IMR-90 (cell line): ENCODE measurements around the gene VWA7. TPM values are rescaled to one million over a fixed set of nuclear protein-coding genes. Genes with fewer than 3 reads are reported as not detected.

Experiments used
- microRNA-seq, 2 experiments: library from miRNA; stranded (forward) in 1 of 2; unstranded in 1 of 2; fragments of 10-50 nt in 1 of 2; fragments of <30 nt in 1 of 2; gene quantifications in 1 of 2; microRNA quantifications in 1 of 2; one replicate each; pipeline versions ENCODE3 to v1.1.0; 2013 to 2020; ENCODE audit not compliant: insufficient read depth in 1 of 2, insufficient read length in 1 of 2, unreplicated experiment in 1 of 2
- polyA plus RNA-seq, 3 experiments: library from polyadenylated mRNA; depleted of rRNA; stranded (reverse); fragments of >200 nt; gene quantifications; 2 replicates each; pipeline ENCODE4 v1.2.3, GENCODE V29; 2012; ENCODE audit warnings: low replicate concordance in 1 of 3
- small RNA-seq, 5 experiments: library from RNA; depleted of rRNA; stranded (forward); fragments of <200 nt; gene quantifications; one replicate each; pipeline ENCODE3, GENCODE V24; 2012
- total RNA-seq: library from RNA; depleted of rRNA; stranded (reverse); fragments of >200 nt; gene quantifications from 2 replicates; pipeline ENCODE4 v1.2.3, GENCODE V29; 2012; rRNA removed

VWA7 gene
- total and polyA plus RNA-seq, 2 of the 4 experiments (the other 2 are of a cell fraction) = under 0.01 to 1.4 TPM

Small RNA genes lying within 50 kb of the gene (microRNA-seq; reads per million reads assigned to microRNA genes)
- gene MSH5-SAPCD1 (ENCODE audit: insufficient read depth, insufficient read length) = not detected
- gene RF00019 (ENCODE audit: insufficient read depth, insufficient read length) = not detected
- gene RNU6-850P (ENCODE audit: insufficient read depth, insufficient read length) = not detected
- gene SAPCD1 (ENCODE audit: insufficient read depth, insufficient read length) = not detected

Small RNA genes lying within 50 kb of the gene (small RNA-seq; reads per million reads assigned to genes)
- gene MSH5-SAPCD1 = 0 reads per million in 5 experiments
- 0 reads per million in 5 experiments for gene RF00019
- gene RNU6-850P = 0 to 0.60 (median 0) reads per million in 5 experiments
- gene SAPCD1 = 0 reads per million in 5 experiments

Other genes with a start within 250 kb of the VWA7 start
Only the 30 nearest of the 43 such genes appear.
- not detected in 2 replicates for gene AIF1, start 162.1 kb downstream of the VWA7 start, total RNA-seq
- not detected in 2 replicates for gene AIF1, start 162.1 kb downstream of the VWA7 start, polyA plus RNA-seq (2012; rRNA removed)
- gene PRRC2A, start 156.6 kb downstream of the VWA7 start, total RNA-seq = 7.7 and 8.1 TPM in 2 replicates
- 88.6 and 101 TPM in 2 replicates for gene PRRC2A, start 156.6 kb downstream of the VWA7 start, polyA plus RNA-seq (2012; rRNA removed)
- 40.7 and 41.4 TPM in 2 replicates for gene BAG6, start 124.7 kb downstream of the VWA7 start, total RNA-seq
- 134 and 151 TPM in 2 replicates for gene BAG6, start 124.7 kb downstream of the VWA7 start, polyA plus RNA-seq (2012; rRNA removed)
- 0.83 and 1.4 TPM in 2 replicates for gene APOM, start 121.4 kb downstream of the VWA7 start, total RNA-seq
- 3.5 and 3.8 TPM in 2 replicates for gene APOM, start 121.4 kb downstream of the VWA7 start, polyA plus RNA-seq (2012; rRNA removed)
- gene C6orf47, start 116.5 kb downstream of the VWA7 start, total RNA-seq = 13.1 and 14.2 TPM in 2 replicates
- gene C6orf47, start 116.5 kb downstream of the VWA7 start, polyA plus RNA-seq (2012; rRNA removed) = 8.9 and 9.0 TPM in 2 replicates
- gene GPANK1, start 112.3 kb downstream of the VWA7 start, total RNA-seq = 6.1 and 7.2 TPM in 2 replicates
- 13.8 and 16.7 TPM in 2 replicates for gene GPANK1, start 112.3 kb downstream of the VWA7 start, polyA plus RNA-seq (2012; rRNA removed)
- 218 and 240 TPM in 2 replicates for gene CSNK2B, start 111.2 kb downstream of the VWA7 start, total RNA-seq
- 178 and 194 TPM in 2 replicates for gene CSNK2B, start 111.2 kb downstream of the VWA7 start, polyA plus RNA-seq (2012; rRNA removed)
- 1.9 and 2.2 TPM in 2 replicates for gene LY6G5B, start 107.4 kb downstream of the VWA7 start, total RNA-seq
- gene LY6G5B, start 107.4 kb downstream of the VWA7 start, polyA plus RNA-seq (2012; rRNA removed) = 10.2 and 13.6 TPM in 2 replicates
- 0.18 TPM in 1 of 2 replicates, not detected in the other for gene LY6G5C, start 96.3 kb downstream of the VWA7 start, total RNA-seq
- 2.0 and 2.1 TPM in 2 replicates for gene LY6G5C, start 96.3 kb downstream of the VWA7 start, polyA plus RNA-seq (2012; rRNA removed)
- gene ABHD16A, start 74.0 kb downstream of the VWA7 start, total RNA-seq = 30.3 and 35.1 TPM in 2 replicates
- gene ABHD16A, start 74.0 kb downstream of the VWA7 start, polyA plus RNA-seq (2012; rRNA removed) = 31.5 and 34.6 TPM in 2 replicates
- not detected in 2 replicates for gene LY6G6F, start 70.5 kb downstream of the VWA7 start, total RNA-seq
- gene LY6G6F, start 70.5 kb downstream of the VWA7 start, polyA plus RNA-seq (2012; rRNA removed) = not detected in 2 replicates
- gene LY6G6D, start 62.0 kb downstream of the VWA7 start, total RNA-seq = not detected in 2 replicates
- gene LY6G6D, start 62.0 kb downstream of the VWA7 start, polyA plus RNA-seq (2012; rRNA removed) = not detected in 2 replicates
- not detected in 2 replicates for gene LY6G6C, start 55.6 kb downstream of the VWA7 start, total RNA-seq
- not detected in 2 replicates for gene LY6G6C, start 55.6 kb downstream of the VWA7 start, polyA plus RNA-seq (2012; rRNA removed)
- gene MPIG6B, start 54.0 kb downstream of the VWA7 start, total RNA-seq = not detected in 2 replicates
- gene MPIG6B, start 54.0 kb downstream of the VWA7 start, polyA plus RNA-seq (2012; rRNA removed) = not detected in 2 replicates
- gene DDAH2, start 48.0 kb downstream of the VWA7 start, total RNA-seq = 40.0 and 40.7 TPM in 2 replicates
- 57.9 and 58.4 TPM in 2 replicates for gene DDAH2, start 48.0 kb downstream of the VWA7 start, polyA plus RNA-seq (2012; rRNA removed)
- 992 and 1,185 TPM in 2 replicates for gene CLIC1, start 40.8 kb downstream of the VWA7 start, total RNA-seq
- gene CLIC1, start 40.8 kb downstream of the VWA7 start, polyA plus RNA-seq (2012; rRNA removed) = 692 and 706 TPM in 2 replicates
- gene MSH5, start 37.3 kb downstream of the VWA7 start, total RNA-seq = 4.7 and 5.6 TPM in 2 replicates
- 14.5 and 15.7 TPM in 2 replicates for gene MSH5, start 37.3 kb downstream of the VWA7 start, polyA plus RNA-seq (2012; rRNA removed)
- not detected in 2 replicates for gene SAPCD1, start 14.7 kb downstream of the VWA7 start, total RNA-seq
- gene SAPCD1, start 14.7 kb downstream of the VWA7 start, polyA plus RNA-seq (2012; rRNA removed) = 2.2 and 2.3 TPM in 2 replicates
- 32.2 and 41.2 TPM in 2 replicates for gene VARS1, start 18.4 kb upstream of the VWA7 start, total RNA-seq
- 39.6 and 42.0 TPM in 2 replicates for gene VARS1, start 18.4 kb upstream of the VWA7 start, polyA plus RNA-seq (2012; rRNA removed)
- gene LSM2, start 29.6 kb upstream of the VWA7 start, total RNA-seq = 48.0 and 56.3 TPM in 2 replicates
- gene LSM2, start 29.6 kb upstream of the VWA7 start, polyA plus RNA-seq (2012; rRNA removed) = 55.0 and 61.0 TPM in 2 replicates
- 1.3 and 1.4 TPM in 2 replicates for gene HSPA1L, start 38.0 kb upstream of the VWA7 start, total RNA-seq
- gene HSPA1L, start 38.0 kb upstream of the VWA7 start, polyA plus RNA-seq (2012; rRNA removed) = 0.97 and 1.0 TPM in 2 replicates
- gene HSPA1A, start 38.2 kb upstream of the VWA7 start, total RNA-seq = 94.6 and 102 TPM in 2 replicates
- 93.1 and 95.3 TPM in 2 replicates for gene HSPA1A, start 38.2 kb upstream of the VWA7 start, polyA plus RNA-seq (2012; rRNA removed)
- gene HSPA1B, start 50.4 kb upstream of the VWA7 start, total RNA-seq = 93.6 and 118 TPM in 2 replicates
- gene HSPA1B, start 50.4 kb upstream of the VWA7 start, polyA plus RNA-seq (2012; rRNA removed) = 59.4 and 61.1 TPM in 2 replicates
- 23.6 and 28.5 TPM in 2 replicates for gene NEU1, start 85.5 kb upstream of the VWA7 start, total RNA-seq
- gene NEU1, start 85.5 kb upstream of the VWA7 start, polyA plus RNA-seq (2012; rRNA removed) = 36.2 and 37.3 TPM in 2 replicates
- gene SLC44A4, start 101.7 kb upstream of the VWA7 start, total RNA-seq = 0.36 TPM in 1 of 2 replicates, not detected in the other
- gene SLC44A4, start 101.7 kb upstream of the VWA7 start, polyA plus RNA-seq (2012; rRNA removed) = 0.14 and 0.19 TPM in 2 replicates
- gene EHMT2, start 120.4 kb upstream of the VWA7 start, total RNA-seq = 36.4 and 38.0 TPM in 2 replicates
- 47.7 and 51.2 TPM in 2 replicates for gene EHMT2, start 120.4 kb upstream of the VWA7 start, polyA plus RNA-seq (2012; rRNA removed)
- gene ZBTB12, start 124.8 kb upstream of the VWA7 start, total RNA-seq = 2.0 and 2.5 TPM in 2 replicates
- gene ZBTB12, start 124.8 kb upstream of the VWA7 start, polyA plus RNA-seq (2012; rRNA removed) = 8.1 and 8.5 TPM in 2 replicates
- under 0.01 and 0.18 TPM in 2 replicates for gene C2, start 150.4 kb upstream of the VWA7 start, total RNA-seq
- 0.19 and 0.26 TPM in 2 replicates for gene C2, start 150.4 kb upstream of the VWA7 start, polyA plus RNA-seq (2012; rRNA removed)
- 1.4 and 1.8 TPM in 2 replicates for gene CFB, start 168.8 kb upstream of the VWA7 start, total RNA-seq
- gene CFB, start 168.8 kb upstream of the VWA7 start, polyA plus RNA-seq (2012; rRNA removed) = 5.8 and 6.1 TPM in 2 replicates
- 76.0 and 90.8 TPM in 2 replicates for gene NELFE, start 181.6 kb upstream of the VWA7 start, total RNA-seq
- gene NELFE, start 181.6 kb upstream of the VWA7 start, polyA plus RNA-seq (2012; rRNA removed) = 63.6 and 65.4 TPM in 2 replicates